ENCODE data around the gene SLC2A6. TPM values are rescaled to one million over a fixed set of nuclear protein-coding genes. Genes with fewer than 3 reads are reported as not detected.

Gene SLC2A6
- total and polyA plus RNA-seq, 10 of the 15 experiments (the other 5 are each of a cell fraction or from before 2014, with no cell fraction given) = 1.1 to 37.9 (median 18.3) TPM

DNA sequence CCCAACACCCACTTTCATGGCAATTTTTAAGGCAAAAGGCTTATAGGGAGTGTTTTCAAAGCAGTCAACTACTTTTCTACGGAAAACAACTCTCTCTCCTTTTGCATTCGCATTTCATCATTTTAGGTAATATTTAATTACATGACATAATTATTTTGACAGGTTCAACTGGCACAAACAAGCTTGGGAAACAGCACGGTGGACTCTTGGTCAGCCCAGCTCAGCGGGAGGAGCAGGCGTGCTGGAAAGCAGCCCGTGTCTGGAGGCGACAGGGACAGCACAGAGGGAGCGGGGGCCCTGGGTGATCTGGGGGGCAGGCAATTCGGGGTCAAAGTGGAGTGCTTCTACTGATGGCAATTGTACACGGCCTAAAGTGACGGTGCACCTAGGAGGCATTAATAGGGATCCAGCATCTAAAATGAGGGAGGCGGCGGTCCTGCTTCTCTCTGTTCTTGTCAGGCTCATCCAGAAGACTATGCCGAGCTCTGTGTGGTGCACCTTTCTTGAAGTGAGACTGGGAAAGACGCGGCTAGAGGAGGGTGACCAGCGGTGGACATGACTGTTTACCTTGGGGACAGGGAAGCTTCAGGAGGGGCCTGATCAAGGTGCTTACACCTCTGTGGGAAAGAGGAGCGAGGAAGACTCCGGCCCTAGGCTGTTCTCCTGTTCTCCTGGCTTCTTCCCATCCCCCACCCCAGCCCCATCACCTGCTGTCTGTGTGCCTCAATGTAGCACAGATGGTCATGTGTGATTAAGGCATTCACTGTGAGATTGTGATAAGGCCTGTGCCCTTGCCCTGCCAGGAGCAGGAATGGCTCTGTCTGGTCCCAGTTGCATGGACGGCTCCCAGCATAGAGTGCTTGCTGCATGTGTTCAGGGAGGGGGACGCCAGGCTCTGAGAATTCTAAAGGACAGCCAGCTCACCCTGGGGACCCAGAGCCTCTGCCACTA, 42.5 kb upstream of the SLC2A6 start:
- intact Hi-C loops (cut with micrococcal nuclease; ENCODE audit: unreplicated experiment) = no loop called here
- Histone ChIP-seq H3K4me1 (ENCODE audit: control insufficient read depth, insufficient read depth, low read length) (no peaks in the 10 kb centered on the region), H3K27me3 (replicated peaks in 1 of 2; ENCODE audit: control insufficient read depth in 2 of 2, insufficient read depth in 2 of 2, low read length in 1 of 2) (peaks cover 0 to 2% of the 10 kb centered on the region in 2 experiments; a peak in 3 of 4 replicates), H3K9me3 (replicated peaks; ENCODE audit: control insufficient read depth, insufficient read depth, low read length) (no peaks in the 10 kb centered on the region), H4K20me1 (ENCODE audit: control insufficient read depth, insufficient read depth) (no peaks in the 10 kb centered on the region), H2AFZ (ENCODE audit: control insufficient read depth, low read depth, low read length) (no peak overlapping the region), H3K9ac (ENCODE audit: control insufficient read depth, insufficient read depth, low read length) (no peak overlapping the region), H3K27ac (ENCODE audit: control insufficient read depth, insufficient read depth) (no peak overlapping the region), H3K4me2 (ENCODE audit: control insufficient read depth, insufficient read depth) (no peak overlapping the region), H3K79me2 (ENCODE audit: control insufficient read depth, insufficient read depth, low read length) (no peaks in the 10 kb centered on the region), H3K36me3 (ENCODE audit: control insufficient read depth in 2 of 2, insufficient read depth in 2 of 2, low read length in 1 of 2) (no peaks in the 10 kb centered on the region), H3K4me3 (no peak overlapping the region)
- SMC1A ChIA-PET (ENCODE audit: uncharacterized antibody, unreplicated experiment) = no interaction called here
- CTCF ChIA-PET = interaction anchor here (1.2 kb wide), 1 partner anchor 206 kb away, joined by 3 read pairs; no protein-coding TSS in a partner anchor
- in situ Hi-C loops (cut with MboI) = no loop called here
- no TSS peak for BruUV-seq (replicated peaks)
- POLR2A ChIA-PET = no interaction called here
- no peak for ATAC-seq
- TF ChIP-seq RB1 (IDR thresholded peaks at IDR 0.05; ENCODE audit: borderline replicate concordance) (no peak), JUNB (IDR thresholded peaks at IDR 0.05) (no peak), ZNF384 (IDR thresholded peaks at IDR 0.05; ENCODE audit: borderline replicate concordance, low read depth, low read length) (no peak), PML (IDR thresholded peaks at IDR 0.05; ENCODE audit: low read length) (no peak), ZNF217 (IDR thresholded peaks at IDR 0.05) (no peak), SMC3 (IDR thresholded peaks at IDR 0.05; ENCODE audit: borderline replicate concordance, low read length) (no peak), YBX1 (IDR thresholded peaks at IDR 0.05) (no peak), SMARCA5 (IDR thresholded peaks at IDR 0.05) (no peak), FOS (IDR thresholded peaks at IDR 0.05; ENCODE audit: borderline replicate concordance, extremely low read depth, insufficient read length) (no peak), RCOR1 (conservative IDR thresholded peaks at IDR 0.05; ENCODE audit: low read depth, low read length) (no peak)
- TF ChIP-seq, protein P1, sequence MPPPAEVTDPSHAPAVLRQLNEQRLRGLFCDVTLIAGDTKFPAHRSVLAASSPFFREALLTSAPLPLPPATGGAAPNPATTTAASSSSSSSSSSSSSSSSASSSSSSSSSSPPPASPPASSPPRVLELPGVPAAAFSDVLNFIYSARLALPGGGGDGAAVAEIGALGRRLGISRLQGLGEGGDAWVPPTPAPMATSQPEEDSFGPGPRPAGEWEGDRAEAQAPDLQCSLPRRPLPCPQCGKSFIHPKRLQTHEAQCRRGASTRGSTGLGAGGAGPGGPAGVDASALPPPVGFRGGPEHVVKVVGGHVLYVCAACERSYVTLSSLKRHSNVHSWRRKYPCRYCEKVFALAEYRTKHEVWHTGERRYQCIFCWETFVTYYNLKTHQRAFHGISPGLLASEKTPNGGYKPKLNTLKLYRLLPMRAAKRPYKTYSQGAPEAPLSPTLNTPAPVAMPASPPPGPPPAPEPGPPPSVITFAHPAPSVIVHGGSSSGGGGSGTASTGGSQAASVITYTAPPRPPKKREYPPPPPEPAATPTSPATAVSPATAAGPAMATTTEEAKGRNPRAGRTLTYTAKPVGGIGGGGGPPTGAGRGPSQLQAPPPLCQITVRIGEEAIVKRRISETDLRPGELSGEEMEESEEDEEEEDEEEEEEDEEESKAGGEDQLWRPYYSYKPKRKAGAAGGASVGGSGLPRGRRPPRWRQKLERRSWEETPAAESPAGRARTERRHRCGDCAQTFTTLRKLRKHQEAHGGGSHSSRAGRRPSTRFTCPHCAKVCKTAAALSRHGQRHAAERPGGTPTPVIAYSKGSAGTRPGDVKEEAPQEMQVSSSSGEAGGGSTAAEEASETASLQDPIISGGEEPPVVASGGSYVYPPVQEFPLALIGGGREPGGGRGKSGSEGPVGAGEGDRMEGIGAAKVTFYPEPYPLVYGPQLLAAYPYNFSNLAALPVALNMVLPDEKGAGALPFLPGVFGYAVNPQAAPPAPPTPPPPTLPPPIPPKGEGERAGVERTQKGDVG (CRISPR knock-in tag; IDR thresholded peaks at IDR 0.05) = no peak
- RAD21 ChIA-PET (ENCODE audit: unreplicated experiment) = no interaction called here
- DNase-seq (ENCODE audit: low read depth, low spot score) = no peak
- FAIRE-seq = no peak
- WGBS (ENCODE audit: insufficient coverage, insufficient replicate concordance, low lambda C conversion rate, missing lambda C conversion rate) = 34% methylated on average over 21 of the region's 21 CpGs
